Activated CD4-positive, alpha-beta T cell treated with anti-CD3 and anti-CD28 coated beads, Interleukin-10, Interleukin-2, amounts not matched to agents 100 ng/mL and 50 ng/mL, durations not matched to agents 16 hours and 8 hours (primary cell): ENCODE results near the gene GUCY1B1.

Source experiments
- DNase-seq: peaks from one replicate; pipeline ENCODE4 v3.0.0-alpha.2; 2020

GUCY1B1 gene

DNA sequence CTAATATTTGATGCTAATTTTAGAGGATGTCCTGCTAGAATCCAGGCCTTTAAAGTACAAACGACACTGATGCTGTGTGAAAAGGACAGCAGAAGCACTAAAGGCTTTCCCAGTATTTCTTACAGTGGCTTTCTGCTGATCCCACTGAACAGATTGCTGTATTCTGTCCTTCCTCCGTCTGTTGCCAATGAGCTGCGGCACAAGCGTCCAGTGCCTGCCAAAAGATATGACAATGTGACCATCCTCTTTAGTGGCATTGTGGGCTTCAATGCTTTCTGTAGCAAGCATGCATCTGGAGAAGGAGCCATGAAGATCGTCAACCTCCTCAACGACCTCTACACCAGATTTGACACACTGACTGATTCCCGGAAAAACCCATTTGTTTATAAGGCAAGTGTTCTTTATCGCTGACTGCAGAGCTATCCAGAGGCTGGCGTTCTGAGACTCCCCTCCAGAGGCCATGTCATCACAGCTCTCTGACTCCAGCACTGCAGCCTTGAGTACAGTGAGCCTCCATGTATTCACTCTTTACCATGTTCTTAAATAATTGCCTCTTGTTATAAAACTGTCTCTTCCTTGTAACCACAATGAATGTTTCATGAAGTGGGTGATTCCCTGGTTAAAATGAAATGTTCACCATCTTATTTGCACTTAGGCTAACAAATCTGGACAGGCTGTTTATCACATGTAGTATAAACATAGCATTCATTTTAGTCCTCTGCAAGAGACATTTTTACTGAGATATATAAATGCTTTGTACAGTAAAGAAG is 43.6 kb downstream of the GUCY1B1 start:
- DNase-seq, result no peak

DNA sequence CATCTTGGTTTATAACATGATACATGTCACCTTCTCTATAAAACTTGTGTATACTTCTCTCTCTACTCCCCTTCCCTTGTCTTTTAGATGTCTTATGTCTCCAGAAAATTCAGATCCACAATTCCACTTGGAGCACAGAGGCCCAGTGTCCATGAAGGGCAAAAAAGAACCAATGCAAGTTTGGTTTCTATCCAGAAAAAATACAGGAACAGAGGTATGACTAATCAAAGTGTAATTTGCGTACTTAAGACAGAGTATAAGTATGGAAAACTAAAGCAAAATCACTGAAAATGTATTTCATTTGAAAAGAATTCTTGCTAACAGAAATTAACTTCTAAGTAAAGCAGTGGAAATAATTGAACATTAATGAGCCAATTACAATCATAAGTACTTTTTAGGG is 46.2 kb downstream of the GUCY1B1 start:
- DNase-seq, result no peak

DNA sequence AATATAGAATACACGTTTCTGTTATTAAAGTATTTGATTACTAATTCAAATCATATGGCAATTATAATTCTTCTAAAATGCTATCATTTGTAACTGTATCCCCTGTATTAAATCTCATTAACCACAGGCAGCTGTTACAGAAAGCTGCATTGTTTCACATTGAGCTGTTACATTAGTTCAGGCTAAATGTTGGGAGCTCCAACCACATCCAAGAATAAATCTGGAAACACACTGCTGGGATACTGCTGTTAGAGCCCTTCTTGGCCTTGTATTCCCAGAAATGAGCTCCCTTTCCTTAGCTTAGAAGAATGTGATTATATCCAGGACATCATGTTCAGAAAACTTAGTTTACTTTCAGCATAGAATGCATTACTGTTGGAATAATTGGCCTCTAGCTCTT is 48.2 kb downstream of the GUCY1B1 start:
- no peak for DNase-seq

DNA sequence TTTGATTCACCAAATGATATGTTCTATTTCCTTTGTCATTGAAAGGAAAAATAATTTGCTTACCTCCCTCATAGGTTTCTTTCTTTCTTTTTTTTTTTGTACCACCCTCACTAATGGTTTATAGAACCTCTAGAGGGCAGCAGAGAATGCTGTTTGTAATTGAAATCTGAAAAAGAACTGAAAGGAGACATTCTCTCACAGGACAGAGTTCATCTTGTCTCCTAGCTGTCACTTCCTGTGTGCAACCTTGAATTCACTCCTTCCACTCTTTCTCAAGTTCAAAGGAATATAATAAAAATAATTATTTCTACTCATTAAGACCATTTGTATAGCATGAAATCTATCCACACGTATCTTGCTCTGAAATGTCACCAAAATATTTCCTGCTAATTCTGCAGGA is 51.0 kb downstream of the GUCY1B1 start:
- peak; percentile 65 for DNase-seq

DNA sequence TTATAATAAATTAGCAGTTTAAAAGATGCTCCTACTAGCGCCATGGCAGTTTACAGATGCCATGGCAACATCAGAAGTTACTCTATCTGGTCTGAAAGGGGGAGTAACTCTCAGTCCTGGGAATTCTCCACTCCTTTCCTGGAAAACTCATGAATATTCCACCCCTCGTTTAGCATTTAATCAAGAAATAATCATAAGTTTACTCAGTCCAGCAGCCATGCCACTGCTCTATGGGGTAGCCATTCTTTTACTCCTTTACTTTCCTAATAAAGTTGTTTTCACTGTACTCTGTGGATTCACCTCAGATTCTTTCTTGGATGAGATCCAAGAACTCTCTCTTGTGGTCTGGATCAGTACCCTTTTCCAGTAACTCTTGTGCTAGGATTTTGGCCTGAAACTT is 52.3 kb downstream of the GUCY1B1 start:
- no peak for DNase-seq

DNA sequence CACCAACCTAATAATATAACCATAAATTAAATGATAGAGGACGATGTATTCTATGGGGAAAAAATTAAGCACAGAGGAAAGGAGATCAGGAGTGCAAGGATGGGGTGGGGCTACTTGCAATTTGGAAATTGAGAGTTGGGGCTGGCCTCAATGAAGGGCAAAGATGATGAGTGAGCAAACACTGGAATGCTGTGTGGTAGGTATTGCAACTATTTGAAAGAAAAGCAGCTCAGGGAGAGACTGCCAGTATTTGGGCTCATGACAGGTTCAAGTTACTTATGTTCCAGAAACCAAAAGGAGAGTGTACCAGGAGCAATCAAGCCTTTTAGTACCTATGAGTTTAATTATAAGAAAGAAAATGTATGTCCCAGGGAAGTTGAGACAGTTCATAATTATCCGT is 59.8 kb downstream of the GUCY1B1 start:
- no peak for DNase-seq

DNA sequence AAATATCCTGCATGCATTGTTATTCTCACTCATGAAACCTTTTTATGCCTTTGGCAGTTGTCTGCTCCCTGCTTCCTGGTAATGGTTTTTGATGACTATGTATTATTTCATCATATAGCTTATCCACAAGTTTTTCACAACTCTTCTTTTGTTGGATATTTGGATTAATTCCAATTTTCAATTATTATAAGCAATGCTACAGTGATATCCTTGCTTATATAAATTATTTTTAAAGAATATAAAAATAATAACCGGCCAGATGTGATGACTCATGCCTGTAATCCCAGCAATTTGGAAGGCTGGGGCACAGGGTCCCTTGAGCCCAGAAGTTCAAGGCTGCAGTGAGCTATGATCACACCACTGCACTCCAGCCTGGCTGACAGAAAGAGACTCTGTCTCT is 60.2 kb downstream of the GUCY1B1 start:
- no peak for DNase-seq

DNA sequence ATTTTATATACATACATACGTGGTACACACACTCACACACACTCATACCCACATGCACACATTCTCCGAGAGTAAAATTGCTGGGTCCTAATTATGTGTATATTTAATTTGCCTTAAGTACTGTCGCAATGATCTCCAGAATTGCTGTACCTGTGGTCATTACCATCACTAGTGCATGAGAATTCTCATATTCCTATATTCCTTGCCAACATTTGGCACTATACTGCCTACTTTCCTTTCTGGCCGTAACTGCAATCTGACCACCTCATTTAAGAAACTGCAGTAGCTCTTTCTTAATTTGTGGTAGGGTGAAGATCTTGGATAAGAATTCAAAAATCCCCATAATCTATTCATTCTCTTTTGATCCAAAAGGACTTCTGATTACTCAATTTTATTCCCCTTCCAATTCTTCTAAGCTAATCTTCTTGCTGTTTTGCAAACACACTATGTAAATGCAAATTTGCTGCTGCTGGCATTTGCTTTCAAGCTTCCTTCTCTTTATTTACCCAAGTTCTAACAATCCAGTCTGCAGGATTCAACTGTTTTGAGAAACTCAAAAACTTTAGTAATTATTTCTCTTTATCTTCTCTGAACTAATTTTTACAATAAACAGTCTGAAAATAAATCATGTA is 62.2 kb downstream of the GUCY1B1 start:
- no peak for DNase-seq

DNA sequence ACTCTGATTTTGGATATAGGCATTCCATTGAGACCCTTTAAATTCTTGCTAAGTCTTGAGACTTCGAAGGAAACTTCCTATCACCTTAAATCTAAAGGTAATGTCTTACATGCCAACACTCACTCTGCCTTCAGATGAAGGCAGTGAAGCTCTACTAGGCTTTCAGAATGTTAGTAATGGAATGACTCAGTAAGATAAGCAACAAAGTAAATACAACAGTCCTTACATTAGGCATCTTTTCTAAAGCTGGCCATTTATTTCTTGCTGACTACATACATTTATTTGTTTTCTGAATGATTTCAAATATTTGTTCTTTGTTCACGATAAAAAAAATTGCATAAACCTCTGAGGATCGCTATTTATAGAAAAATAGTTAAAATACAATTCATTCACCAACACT is 63.8 kb downstream of the GUCY1B1 start:
- DNase-seq, result no peak

DNA sequence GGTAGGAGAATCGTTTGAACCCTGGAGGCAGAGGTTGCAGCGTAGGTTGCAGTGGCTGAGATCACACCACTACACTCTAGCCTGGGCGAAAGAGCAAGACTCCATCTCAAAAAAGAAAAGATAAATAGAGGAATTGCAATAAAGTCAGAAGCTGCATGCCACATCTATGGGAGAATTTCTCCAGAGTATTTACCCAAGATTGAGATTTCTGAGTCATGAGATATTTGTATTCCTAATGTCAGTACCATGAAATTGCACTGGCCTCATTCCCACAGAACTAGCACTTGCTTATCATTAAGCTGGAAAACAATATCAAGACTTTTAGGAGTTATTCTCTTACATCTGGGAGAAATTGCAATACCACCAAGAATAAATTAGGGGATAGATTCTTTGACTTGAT is 69.8 kb downstream of the GUCY1B1 start:
- DNase-seq, result no peak

DNA sequence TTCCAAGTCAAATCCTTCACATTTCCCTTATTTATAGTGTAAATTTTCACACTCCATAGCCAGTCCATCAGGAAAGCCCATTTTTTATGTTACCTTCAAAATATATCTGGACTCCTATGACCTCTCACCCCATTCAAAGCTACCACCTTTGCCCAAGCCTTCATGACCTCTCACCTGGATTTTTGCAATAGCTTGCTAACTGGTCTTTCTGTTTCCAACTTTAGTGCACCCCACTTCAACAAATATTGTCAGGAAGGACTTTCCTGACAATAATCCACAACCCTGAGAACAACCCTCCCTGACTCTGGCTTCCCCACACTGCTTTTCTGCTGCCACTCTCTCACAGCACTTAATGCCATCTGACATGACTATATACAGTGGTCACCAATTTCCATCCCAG is 73.8 kb downstream of the GUCY1B1 start:
- DNase-seq, result no peak

DNA sequence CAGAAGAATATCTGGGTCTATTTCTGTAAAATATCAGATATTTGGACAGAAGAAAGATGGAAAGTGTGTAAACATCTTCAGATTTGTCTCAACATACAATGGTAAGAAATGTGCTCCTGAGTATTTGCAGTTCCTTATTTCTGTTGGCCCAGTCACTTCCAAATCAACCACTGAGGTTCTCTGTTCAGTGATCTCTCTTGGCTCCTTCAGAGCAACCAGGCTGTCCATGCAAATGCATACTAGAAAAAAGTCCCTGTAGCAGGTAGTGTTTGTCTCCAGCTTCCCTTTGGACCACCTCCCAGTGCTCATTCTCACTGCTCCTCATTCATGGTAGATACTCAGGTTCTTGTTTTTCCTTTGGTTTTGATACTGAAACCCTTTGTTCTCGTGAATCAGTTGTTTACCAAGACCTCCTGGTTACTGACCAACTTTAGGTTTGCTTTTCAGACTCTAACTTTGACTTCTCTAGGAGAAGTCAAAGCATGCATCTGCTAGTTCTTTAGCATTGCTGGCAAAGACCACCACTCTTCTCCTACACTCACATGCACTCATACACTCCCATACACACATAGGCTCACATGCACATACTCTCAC is 78.5 kb downstream of the GUCY1B1 start:
- no peak for DNase-seq

DNA sequence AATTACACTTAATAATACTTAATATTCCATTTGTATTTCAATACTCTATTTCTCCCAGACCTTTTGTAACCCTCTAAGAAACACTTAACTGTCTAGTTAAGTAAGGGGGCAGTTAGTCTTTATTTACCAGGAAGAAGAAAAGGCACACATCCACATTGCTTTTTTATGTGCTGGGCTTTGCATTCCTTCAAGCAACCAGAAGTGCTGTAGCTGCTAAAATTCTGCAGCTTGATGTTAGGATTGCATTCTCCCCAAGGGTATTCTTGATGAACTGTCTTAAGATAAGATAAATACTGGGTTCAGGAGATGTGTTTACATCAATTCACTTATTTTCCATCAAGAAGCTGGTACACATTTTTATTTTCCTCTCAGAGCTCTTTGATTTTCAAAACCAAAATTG is 83.3 kb downstream of the GUCY1B1 start:
- no peak for DNase-seq

DNA sequence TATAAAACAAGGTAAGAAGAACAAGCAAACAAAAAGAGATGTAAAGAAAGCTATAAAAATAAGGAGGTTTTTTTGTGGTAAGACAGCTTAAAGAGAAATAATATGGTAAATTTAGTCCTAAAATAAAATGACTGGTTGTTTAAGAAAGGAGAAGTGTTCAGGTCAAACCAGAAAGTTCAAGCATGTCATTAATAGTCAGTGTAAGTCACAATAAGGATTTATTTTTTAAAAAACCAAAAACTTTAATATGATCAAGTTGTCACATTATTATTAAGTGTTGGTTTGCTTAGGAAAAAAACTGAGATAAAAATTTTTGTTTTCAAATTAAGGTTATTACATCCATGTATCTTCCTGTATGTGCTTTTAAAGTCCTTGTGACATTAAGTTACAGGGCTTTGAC is 88.1 kb downstream of the GUCY1B1 start:
- DNase-seq, result no peak

DNA sequence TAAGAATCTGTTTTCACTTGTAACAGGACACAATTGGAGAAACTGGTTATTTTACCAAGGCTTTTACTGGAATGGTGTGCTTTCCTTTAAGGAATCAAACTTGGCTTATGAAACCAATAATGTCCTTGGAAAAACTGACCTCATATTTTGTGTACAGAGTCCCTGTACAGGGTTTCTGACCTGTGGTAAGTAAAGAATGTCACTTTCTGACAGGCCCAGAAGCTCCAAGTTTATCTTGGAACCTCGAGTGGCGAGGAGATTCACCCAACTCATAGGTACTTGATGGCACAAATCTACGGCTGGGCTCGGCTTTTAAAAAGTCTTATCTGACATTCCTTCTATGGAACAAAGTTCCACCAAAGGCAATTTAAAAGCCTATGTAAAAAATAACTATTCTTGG is 90.2 kb downstream of the GUCY1B1 start:
- DNase-seq, result no peak

DNA sequence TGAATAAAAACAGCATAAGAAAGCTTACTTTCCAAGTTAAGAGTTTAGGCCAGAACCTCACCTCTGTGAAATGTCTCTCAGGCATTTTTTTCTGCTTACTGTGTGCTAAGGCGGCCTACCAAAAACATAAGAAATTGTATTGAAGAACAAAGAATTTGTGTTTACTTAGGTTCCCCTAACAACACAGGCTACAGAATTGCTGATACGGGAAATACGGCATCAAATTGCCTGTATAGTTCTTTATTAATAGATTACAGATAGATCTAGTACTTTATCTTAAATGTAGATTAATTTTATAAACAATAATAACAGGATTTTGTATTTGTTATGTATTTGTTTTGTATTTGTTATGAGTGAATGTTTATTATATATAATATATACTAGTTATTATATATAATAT is 94.4 kb downstream of the GUCY1B1 start:
- no peak for DNase-seq

DNA sequence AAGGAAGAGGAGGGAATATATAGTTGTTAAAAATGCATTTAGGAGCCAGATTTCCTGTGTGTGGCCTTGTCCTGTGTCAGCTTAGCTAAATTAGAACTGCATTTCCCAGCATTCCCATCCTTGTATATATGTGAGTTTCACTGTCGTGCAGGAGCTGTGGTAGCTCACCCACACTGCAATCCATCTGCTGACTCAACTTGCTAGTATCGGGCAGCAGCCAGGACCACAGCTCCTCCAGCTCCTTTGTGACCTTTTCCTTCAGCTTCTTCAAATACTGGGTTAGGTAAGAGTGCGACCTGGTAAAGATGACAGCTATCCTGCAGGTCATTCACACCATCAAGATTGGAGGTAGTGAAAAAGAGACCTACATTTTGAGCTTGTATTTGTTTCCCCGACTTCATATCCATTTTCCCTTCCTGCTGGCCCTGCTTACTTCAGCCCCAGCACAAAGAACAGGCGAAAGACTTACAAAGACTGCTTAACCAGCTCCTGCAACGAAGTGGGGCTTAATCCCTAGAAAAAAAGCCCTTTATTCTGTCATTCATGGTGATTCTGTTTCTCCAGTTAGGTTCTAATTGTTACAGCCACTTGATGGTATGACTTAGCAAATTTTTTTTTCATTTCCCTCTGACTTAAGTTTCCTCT is 95.9 kb downstream of the GUCY1B1 start:
- DNase-seq, result no peak

DNA sequence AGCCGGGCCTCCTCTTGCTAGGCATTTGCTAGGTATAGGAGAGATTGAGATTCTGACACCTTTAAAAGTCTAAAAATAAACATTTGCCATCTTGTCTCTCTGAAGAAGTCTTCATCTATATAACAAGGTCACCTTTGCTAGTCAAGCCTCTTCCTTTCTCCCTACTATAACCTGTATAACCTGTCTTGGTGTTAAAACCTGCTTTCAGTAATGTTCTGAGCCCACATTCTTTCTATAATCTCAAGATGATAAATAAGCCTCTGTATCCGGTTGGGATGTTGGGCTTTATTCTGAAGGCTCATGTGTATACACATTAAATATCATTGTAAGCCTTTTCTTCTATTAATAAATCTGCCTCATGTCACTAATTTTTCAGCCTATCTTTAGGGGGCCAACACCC is 97.1 kb downstream of the GUCY1B1 start:
- no peak for DNase-seq
